Forelimb muscle (tissue), 1 donor: ENCODE results near the gene EXOC7. TPM values are rescaled to one million over a fixed set of nuclear protein-coding genes. Genes with fewer than 3 reads are reported as not detected.
"Not testable (repeated sequence)": the region's sequence is repeated elsewhere in the genome, so short reads cannot be mapped to it uniquely, and the experiment has no call there.

Experiments used
- DNase-seq: peaks from one replicate; pipeline ENCODE4 v3.0.0-alpha.2; 2013; ENCODE audit warnings: low read depth
- polyA plus RNA-seq: library from polyadenylated mRNA; unstranded; fragments of 120-200 nt; gene quantifications from one replicate; pipeline ENCODE4 v1.2.1, GENCODE V29; 2013; ENCODE audit not compliant: insufficient read length

Gene EXOC7
- polyA plus RNA-seq, 1 donor, result 78.3 TPM

DNA sequence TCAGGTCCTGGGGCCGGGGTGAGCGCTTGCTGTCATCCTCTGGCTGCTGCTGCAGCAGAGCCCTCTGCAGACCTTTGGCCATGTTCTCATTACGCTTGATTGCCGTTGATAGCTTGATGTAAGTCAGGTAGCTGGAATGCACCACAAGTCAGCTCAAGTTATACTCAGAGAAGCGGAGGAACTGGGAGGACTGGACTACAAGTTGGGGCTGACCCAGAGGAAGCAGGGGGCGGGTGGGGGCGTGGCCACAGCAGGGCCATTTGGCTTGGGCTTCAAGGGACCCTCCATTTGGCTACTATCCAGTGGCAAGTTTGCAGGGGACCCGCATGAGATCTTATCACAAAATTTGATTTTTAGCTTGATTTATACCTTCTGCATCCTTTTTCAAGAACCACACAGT lies 57.5 kb downstream of the EXOC7 start:
- DNase-seq, result no peak

- DNase-seq, result not testable (repeated sequence)
These were observed 59.0 kb downstream of the EXOC7 start for GRCh38 chr17:76044475-76045007.

- DNase-seq, result not testable (repeated sequence)
These were observed 60.7 kb downstream of the EXOC7 start for GRCh38 chr17:76042868-76043267.

DNA sequence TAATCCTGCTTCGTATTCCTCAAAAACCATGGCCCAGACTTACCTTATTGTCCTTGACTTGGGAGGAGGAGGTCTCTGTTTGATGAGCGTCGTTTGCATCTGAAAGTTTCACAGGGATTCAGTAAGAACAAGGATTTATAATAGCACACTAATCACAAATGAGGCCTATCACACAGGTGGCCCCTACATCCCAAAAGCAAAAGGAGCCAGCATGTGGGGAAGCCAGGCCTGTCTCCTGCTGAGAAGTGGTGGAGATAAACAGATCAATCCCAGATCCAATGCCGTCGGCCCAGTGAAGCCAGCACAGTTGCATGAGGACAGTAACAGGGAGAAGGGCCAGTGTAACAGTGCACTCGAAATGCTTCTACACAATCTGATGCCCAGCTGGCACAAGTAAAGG lies 63.2 kb downstream of the EXOC7 start:
- no peak for DNase-seq

DNA sequence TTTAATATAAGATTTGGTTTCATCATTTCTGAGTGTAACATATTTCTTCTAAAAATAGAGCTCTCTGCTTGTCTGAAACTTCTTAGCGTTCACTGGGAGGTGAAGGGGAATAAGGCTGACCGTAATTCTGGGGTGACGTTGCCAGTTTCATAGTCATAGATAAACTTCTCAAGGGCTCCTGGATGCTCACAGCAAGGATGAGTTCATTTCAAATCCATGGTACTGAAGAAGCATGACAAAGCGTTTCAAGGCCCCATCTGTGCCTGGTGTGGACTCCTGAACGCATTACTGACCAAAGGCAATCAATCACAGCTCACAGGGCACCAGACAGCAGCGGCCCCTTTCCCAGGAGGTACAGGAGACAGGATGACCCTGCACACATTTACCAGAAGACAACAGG lies 64.5 kb downstream of the EXOC7 start:
- no peak for DNase-seq

GRCh38 chr17:76038050-76038449 lies 65.5 kb downstream of the EXOC7 start:
- no peak for DNase-seq

DNA sequence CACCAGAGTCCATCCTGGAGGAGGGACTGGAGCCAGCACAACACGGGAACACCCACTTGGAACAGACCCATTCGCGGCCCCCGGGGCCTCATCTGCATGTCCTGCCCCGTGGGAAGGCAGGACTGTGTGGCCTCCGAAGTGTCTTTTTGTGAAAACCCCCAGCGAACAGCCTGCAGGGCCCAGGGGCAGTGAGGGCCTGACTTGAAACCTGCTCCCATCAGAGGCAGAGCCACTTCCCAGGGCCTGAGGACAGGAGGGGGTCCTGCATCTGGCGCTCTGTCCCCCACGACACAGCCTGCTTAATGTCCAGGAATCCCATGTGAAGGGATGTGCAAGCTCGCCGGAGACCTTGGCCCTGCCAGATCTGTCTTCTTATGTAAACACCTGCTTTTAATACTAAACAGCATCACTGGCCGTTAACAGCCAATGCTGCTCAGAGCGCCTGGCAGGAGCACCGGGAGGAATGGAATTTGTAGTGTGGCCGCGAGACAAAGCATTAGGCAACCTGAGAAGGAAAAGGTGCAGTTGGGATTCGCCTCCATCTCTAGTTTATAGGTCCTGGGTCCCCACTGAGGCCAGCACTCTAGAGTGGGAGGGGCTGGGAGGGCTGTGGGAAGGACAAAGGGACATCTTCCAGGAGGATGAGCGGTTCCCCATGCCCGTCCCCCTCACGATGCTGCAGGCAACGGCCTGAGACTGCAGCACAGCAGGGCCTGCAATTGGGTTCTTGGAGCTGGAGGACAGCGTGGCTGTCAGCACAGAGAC lies 66.9 kb downstream of the EXOC7 start:
- DNase-seq, result no peak

GRCh38 chr17:76034428-76035350 lies 68.9 kb downstream of the EXOC7 start:
- DNase-seq, result no peak

DNA sequence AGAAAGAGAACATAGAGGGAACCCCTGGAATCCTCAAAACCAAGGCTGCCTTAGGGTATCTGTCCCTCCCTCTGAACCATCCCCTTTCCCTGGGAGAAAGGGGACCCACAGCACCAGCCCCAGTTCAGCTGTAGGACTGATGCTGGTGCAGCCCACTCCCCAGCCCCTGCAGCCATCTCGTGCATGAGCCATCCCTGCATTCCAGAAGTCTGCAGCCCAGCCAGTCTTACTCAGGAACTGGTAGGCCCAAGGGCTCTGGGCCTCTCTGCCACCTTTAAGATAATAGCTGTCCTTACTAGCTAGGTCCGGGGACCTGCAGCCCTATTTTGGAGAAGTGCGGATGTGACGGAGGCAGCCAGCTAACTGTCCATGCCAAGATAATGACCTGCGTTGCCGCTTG lies 70.4 kb downstream of the EXOC7 start:
- no peak for DNase-seq

- no peak for DNase-seq
These were observed 70.8 kb downstream of the EXOC7 start for GRCh38 chr17:76032780-76033108.

DNA sequence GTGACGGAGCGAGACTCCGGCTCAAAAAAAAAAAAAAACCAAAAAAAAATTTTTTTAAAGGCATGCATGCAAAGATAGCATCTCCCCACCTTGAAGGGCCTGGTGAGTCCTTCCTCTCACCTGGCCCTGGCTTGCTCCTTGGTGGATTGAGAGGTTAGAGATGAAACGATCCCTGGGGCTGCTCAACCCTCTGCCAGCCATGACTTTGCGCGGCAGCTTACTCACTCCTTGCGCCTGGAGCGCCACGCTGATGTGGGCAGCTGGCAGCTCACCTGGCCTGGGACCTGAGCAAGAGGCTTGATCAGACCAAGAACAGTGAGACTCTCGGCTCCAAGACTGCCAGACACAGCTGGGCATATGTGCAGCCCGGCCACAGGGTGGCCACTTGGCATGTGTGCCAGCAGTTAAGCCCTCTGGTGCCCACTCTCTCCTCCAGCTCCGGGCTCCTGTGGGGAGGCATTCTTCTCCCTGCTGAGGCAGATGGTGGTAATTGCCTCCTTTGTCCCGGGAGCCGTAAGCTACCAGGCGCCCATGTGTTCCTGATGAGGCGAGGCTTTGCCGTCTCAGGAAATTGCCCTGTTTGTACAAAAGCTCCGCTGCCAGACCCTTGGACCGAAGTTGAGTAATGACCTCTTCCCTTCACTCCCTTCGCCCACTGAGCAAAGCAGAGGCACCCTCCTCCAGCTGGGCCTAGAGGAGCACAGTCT lies 71.4 kb downstream of the EXOC7 start:
- no peak for DNase-seq

Other genes with a start within 250 kb of the EXOC7 start
- 51.9 TPM for gene WBP2, start 248.5 kb downstream of the EXOC7 start, polyA plus RNA-seq
- gene TRIM47, start 225.2 kb downstream of the EXOC7 start, polyA plus RNA-seq, result 19.3 TPM
- 16.4 TPM for gene TRIM65, start 206.8 kb downstream of the EXOC7 start, polyA plus RNA-seq
- gene MRPL38, start 198.9 kb downstream of the EXOC7 start, polyA plus RNA-seq, result 73.6 TPM
- 7.9 TPM for gene FBF1, start 162.7 kb downstream of the EXOC7 start, polyA plus RNA-seq
- 18.9 TPM for gene ACOX1, start 124.6 kb downstream of the EXOC7 start, polyA plus RNA-seq
- 9.9 TPM for gene TEN1, start 124.5 kb downstream of the EXOC7 start, polyA plus RNA-seq
- 4.6 TPM for gene CDK3, start 102.9 kb downstream of the EXOC7 start, polyA plus RNA-seq
- gene EVPL, start 76.5 kb downstream of the EXOC7 start, polyA plus RNA-seq, result 0.20 TPM
- gene SRP68, start 31.3 kb downstream of the EXOC7 start, polyA plus RNA-seq, result 82.4 TPM
- gene GALR2, start 29.0 kb downstream of the EXOC7 start, polyA plus RNA-seq, result not detected
- gene ZACN, start 24.6 kb downstream of the EXOC7 start, polyA plus RNA-seq, result 7.2 TPM
- 0.05 TPM for gene FOXJ1, start 37.5 kb upstream of the EXOC7 start, polyA plus RNA-seq
- gene RNF157, start 136.7 kb upstream of the EXOC7 start, polyA plus RNA-seq, result 12.1 TPM
- 18.3 TPM for gene UBALD2, start 161.6 kb upstream of the EXOC7 start, polyA plus RNA-seq
- 3.5 TPM for gene QRICH2, start 204.5 kb upstream of the EXOC7 start, polyA plus RNA-seq